ENCODE results near the gene YAE1. TPM values are rescaled to one million over a fixed set of nuclear protein-coding genes. Genes with fewer than 3 reads are reported as not detected.

The YAE1 gene
- total and polyA plus RNA-seq, 2 of the 8 experiments (the other 6 are each of a cell fraction or from before 2014, with no cell fraction given), result 24.1 to 38.0 TPM

- CTCF ChIA-PET (ENCODE audit: partially characterized antibody), result interaction anchor here (1.3 kb wide), 1 partner anchor 134 kb away, joined by 3 read pairs; no protein-coding TSS in a partner anchor
- no peak for FAIRE-seq
- H2AFZ ChIP-seq (ENCODE audit: low read length), result no peak overlapping the region
These were observed 41.7 kb downstream of the YAE1 start for GRCh38 chr7:39607865-39608264.

More at GRCh38 chr7:39607865-39608264, 41.7 kb downstream of the YAE1 start:
- POLR2A ChIA-PET (ENCODE audit: partially characterized antibody), result interaction anchor here (1.2 kb wide), 1 partner anchor 14 kb away, joined by 3 read pairs; no protein-coding TSS in a partner anchor
- no peak overlapping the region for H3K4me3 ChIP-seq (ENCODE audit: extremely low read depth in 1 of 4, insufficient read depth in 2 of 4, low read depth in 3 of 4, low read length in 4 of 4)
- no peaks in the 10 kb centered on the region for H3K23me2 ChIP-seq (ENCODE audit: low read depth, low read length)
- H4K5ac ChIP-seq (ENCODE audit: insufficient read length, low read depth, low read length), result no peak overlapping the region
- no peak overlapping the region for H4K91ac ChIP-seq (replicated peaks; ENCODE audit: insufficient read length, low read length)
- no peak overlapping the region for H2BK12ac ChIP-seq (ENCODE audit: low read depth, low read length)
- no peak overlapping the region for H2BK120ac ChIP-seq (replicated peaks; ENCODE audit: low read depth, low read length)
- no peaks in the 10 kb centered on the region for H3K36me3 ChIP-seq (ENCODE audit: control insufficient read depth in 2 of 4, insufficient read depth in 4 of 4, low read length in 3 of 4)
- no peak overlapping the region for H2BK5ac ChIP-seq (ENCODE audit: low read depth, low read length)
- no peak overlapping the region for H3K14ac ChIP-seq (ENCODE audit: insufficient read length)
- H4K8ac ChIP-seq (ENCODE audit: extremely low read depth, insufficient read depth, low read length), result no peak overlapping the region
- no peak overlapping the region for H2AK5ac ChIP-seq (ENCODE audit: low read depth, low read length)
- no peak overlapping the region for H3K9ac ChIP-seq (replicated peaks in 1 of 4; ENCODE audit: extremely low read depth in 1 of 4, low read depth in 3 of 4, low read length in 3 of 4)
- TF ChIP-seq YY1 (IDR thresholded peaks at IDR 0.05; ENCODE audit: low read depth, low read length), result no peak
- no peak for TF ChIP-seq MAX (IDR thresholded peaks at IDR 0.05)
- TF ChIP-seq TBP (IDR thresholded peaks at IDR 0.05; ENCODE audit: low read depth, low read length), result no peak
- no peak for TF ChIP-seq MAFK (IDR thresholded peaks at IDR 0.05; ENCODE audit: low read depth, low read length)
- TF ChIP-seq SP1 (IDR thresholded peaks at IDR 0.05; ENCODE audit: low read depth, low read length), result no peak
- no peak for TF ChIP-seq SIN3A (conservative IDR thresholded peaks at IDR 0.05 in 1 of 2, IDR thresholded peaks at IDR 0.05 in 1 of 2; ENCODE audit: low read depth in 1 of 2, low read length in 2 of 2)
- TF ChIP-seq CHD1 (IDR thresholded peaks at IDR 0.05; ENCODE audit: low read depth, low read length), result no peak
- WGBS, 2 experiments (ENCODE audit: extremely low coverage in 1 of 2, insufficient coverage in 1 of 2, insufficient read length in 1 of 2, insufficient replicate concordance in 2 of 2, low coverage in 1 of 2, low lambda C conversion rate in 2 of 2, missing lambda C conversion rate in 1 of 2), result 100% methylated on average over 2 of the region's 2 CpGs; no CpG with 5 or more reads in 1 of the 2 experiments
- no peak overlapping the region for H3K23ac ChIP-seq (ENCODE audit: insufficient read length)
- H3K4me1 ChIP-seq (replicated peaks in 1 of 4; ENCODE audit: control insufficient read depth in 3 of 4, insufficient read depth in 4 of 4, low read length in 3 of 4), result peaks cover 0 to 4% (median 2%) of the 10 kb centered on the region in 4 experiments; a peak in 4 of 7 replicates
- H2BK15ac ChIP-seq (ENCODE audit: low read length), result no peak overlapping the region
- H3K27me3 ChIP-seq (replicated peaks in 1 of 4; ENCODE audit: control insufficient read depth in 3 of 4, extremely low read depth in 1 of 4, insufficient read depth in 3 of 4, low read length in 3 of 4), result peaks cover 0 to 10% (median 6%) of the 10 kb centered on the region in 4 experiments; a peak in 4 of 7 replicates
- no peak overlapping the region for H3K56ac ChIP-seq (replicated peaks; ENCODE audit: insufficient read length, low read depth, low read length)
- no peak for DNase-seq (ENCODE audit: low read depth in 1 of 2, low spot score in 2 of 2)
- no peaks in the 10 kb centered on the region for H3K79me2 ChIP-seq (ENCODE audit: control insufficient read depth in 1 of 2, insufficient read depth in 2 of 2, low read length in 2 of 2)
- H3K79me1 ChIP-seq (ENCODE audit: low read depth, low read length), result no peaks in the 10 kb centered on the region
- H3K4ac ChIP-seq (replicated peaks; ENCODE audit: insufficient read length, low read depth, low read length), result no peak overlapping the region
- H3K18ac ChIP-seq (ENCODE audit: extremely low read depth, low read length), result no peak overlapping the region
- no peak overlapping the region for H3K27ac ChIP-seq (ENCODE audit: low read depth, low read length)
- H3K9me3 ChIP-seq (ENCODE audit: insufficient read depth in 2 of 2, low read depth in 1 of 2, low read length in 1 of 2), result no peaks in the 10 kb centered on the region; a peak in 1 of 4 replicates
- no peaks in the 10 kb centered on the region for H4K20me1 ChIP-seq (replicated peaks in 1 of 2; ENCODE audit: control insufficient read depth in 1 of 2, insufficient read depth in 2 of 2, low read length in 2 of 2)
- H2BK20ac ChIP-seq (ENCODE audit: low read length), result no peak overlapping the region
- H3K4me2 ChIP-seq (ENCODE audit: insufficient read depth in 1 of 2, low read depth in 2 of 2, low read length in 2 of 2), result no peak overlapping the region
